SH-SY5Y (cell line): ENCODE results near the gene PLA2G4C.

Experiments
- GATA2 ChIP-seq: IDR thresholded peaks from 2 replicates; pipeline ENCODE4 v1.6.1; 2011; ENCODE audit warnings: mild to moderate bottlenecking, low read depth, low read length
- GATA3 ChIP-seq: IDR thresholded peaks from 2 replicates; pipeline ENCODE4 v1.6.1; 2011; ENCODE audit warnings: low read depth, mild to moderate bottlenecking, low read length, moderate library complexity

DNA sequence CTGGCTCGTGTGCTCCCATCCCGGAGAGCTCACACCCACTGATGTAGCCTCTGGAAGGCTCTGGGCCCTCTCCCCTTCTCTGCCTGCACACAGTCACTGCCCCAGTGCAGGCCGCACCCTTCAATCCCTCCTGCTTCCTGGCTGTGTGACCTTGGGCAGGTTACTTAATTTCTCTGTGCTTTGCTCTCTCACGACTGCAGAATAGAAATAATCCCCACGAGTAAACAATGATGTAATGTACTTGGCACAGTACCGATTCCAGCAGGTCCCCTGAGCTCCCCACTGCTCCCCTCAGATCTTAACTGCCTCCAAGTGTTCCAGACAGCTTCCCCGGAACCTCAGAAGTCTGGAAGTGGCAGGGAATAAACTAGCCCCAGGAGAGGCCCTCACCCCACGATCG is 43.4 kb upstream of the PLA2G4C start:
- TF ChIP-seq GATA2 (no peak), GATA3 (no peak)
